Hepatocyte (in vitro differentiated cells): ENCODE measurements around the gene WDR86. TPM values are rescaled to one million over a fixed set of nuclear protein-coding genes. Genes with fewer than 3 reads are reported as not detected.

Experiments
- DNase-seq: peaks from one replicate; pipeline ENCODE4 v3.0.0-alpha.2; 2016; ENCODE audit warnings: low spot score
- H2AFZ ChIP-seq: fragments of 200-600 bp; sonication (generic); 2 replicates; pipeline ENCODE4 v1.6.0; 2016; ENCODE audit warnings: antibody characterized with exemption, mild to moderate bottlenecking
- H3K27ac ChIP-seq: fragments of 200-600 bp; sonication (generic); 2 replicates; pipeline ENCODE4 v1.5.1; 2016; ENCODE audit warnings: mild to moderate bottlenecking
- H3K27me3 ChIP-seq: fragments of 200-600 bp; sonication (generic); 2 replicates; pipeline ENCODE4 v1.6.1; 2016
- H3K36me3 ChIP-seq: fragments of 200-600 bp; sonication (generic); replicated peaks from 2 replicates; pipeline ENCODE4 v1.5.1; 2016; ENCODE audit warnings: low read depth; ENCODE audit not compliant: insufficient read depth
- H3K4me1 ChIP-seq: fragments of 200-600 bp; sonication (generic); 2 replicates; pipeline ENCODE4 v1.5.1; 2016; ENCODE audit warnings: mild to moderate bottlenecking, moderate library complexity; ENCODE audit not compliant: insufficient read depth
- H3K4me2 ChIP-seq: fragments of 200-600 bp; sonication (generic); 2 replicates; pipeline ENCODE4 v1.6.0; 2016
- H3K4me3 ChIP-seq: fragments of 200-600 bp; sonication (generic); 2 replicates; pipeline ENCODE4 v1.5.1; 2016; ENCODE audit warnings: mild to moderate bottlenecking
- H3K79me2 ChIP-seq: fragments of 200-600 bp; sonication (generic); 2 replicates; pipeline ENCODE4 v1.6.0; 2017; ENCODE audit warnings: mild to moderate bottlenecking
- H3K9me2 ChIP-seq: fragments of 200-600 bp; sonication (generic); replicated peaks from 2 replicates; pipeline ENCODE4 v1.6.0; 2017; ENCODE audit warnings: mild to moderate bottlenecking; ENCODE audit not compliant: insufficient read depth
- H3K9me3 ChIP-seq: fragments of 200-600 bp; sonication (generic); 2 replicates; pipeline ENCODE4 v1.5.1; 2016; ENCODE audit warnings: low read depth, mild to moderate bottlenecking
- H4K20me1 ChIP-seq: fragments of 200-600 bp; sonication (generic); 2 replicates; pipeline ENCODE4 v1.6.0; 2016; ENCODE audit warnings: mild to moderate bottlenecking; ENCODE audit not compliant: insufficient read depth, poor library complexity, severe bottlenecking
- CTCF ChIP-seq: fragments of 200-600 bp; sonication (generic); IDR thresholded peaks from 2 replicates; pipeline ENCODE4 v1.5.1; 2016; ENCODE audit warnings: antibody characterized with exemption, mild to moderate bottlenecking; ENCODE audit not compliant: poor library complexity
- EZH2 ChIP-seq: fragments of 200-600 bp; sonication (generic); IDR thresholded peaks from 2 replicates; pipeline ENCODE4 v1.6.1; 2016; ENCODE audit warnings: antibody characterized with exemption, mild to moderate bottlenecking, borderline replicate concordance
- EZH2phosphoT487 ChIP-seq: fragments of 200-600 bp; sonication (generic); IDR thresholded peaks from one replicate; pipeline ENCODE4 v1.6.1; 2018; ENCODE audit warnings: antibody characterized with exemption, mild to moderate bottlenecking, low read depth, moderate library complexity; ENCODE audit not compliant: unreplicated experiment, severe bottlenecking
- WGBS: methylation state at CpG from one replicate; pipeline ENCODE4 v1.1.6; 2016; ENCODE audit warnings: low lambda C conversion rate; ENCODE audit errors: missing lambda C conversion rate; 5-methylcytosine and 5-hydroxymethylcytosine counted together
- polyA plus RNA-seq: library from polyadenylated mRNA; unstranded; fragments of >200 nt; fragmentation: Nextera tagmentation; extraction: Ambion mirVana; gene quantifications from 2 replicates; pipeline ENCODE4 v1.2.1, GENCODE V29; 2016
- total RNA-seq: library from RNA; depleted of rRNA; stranded (reverse); fragments of >200 nt; gene quantifications from 2 replicates; pipeline ENCODE4 v1.2.3, GENCODE V29; 2014

The WDR86 gene
- total and polyA plus RNA-seq, 2 experiments from 2014 or later, result 10.6 to 12.4 TPM

DNA sequence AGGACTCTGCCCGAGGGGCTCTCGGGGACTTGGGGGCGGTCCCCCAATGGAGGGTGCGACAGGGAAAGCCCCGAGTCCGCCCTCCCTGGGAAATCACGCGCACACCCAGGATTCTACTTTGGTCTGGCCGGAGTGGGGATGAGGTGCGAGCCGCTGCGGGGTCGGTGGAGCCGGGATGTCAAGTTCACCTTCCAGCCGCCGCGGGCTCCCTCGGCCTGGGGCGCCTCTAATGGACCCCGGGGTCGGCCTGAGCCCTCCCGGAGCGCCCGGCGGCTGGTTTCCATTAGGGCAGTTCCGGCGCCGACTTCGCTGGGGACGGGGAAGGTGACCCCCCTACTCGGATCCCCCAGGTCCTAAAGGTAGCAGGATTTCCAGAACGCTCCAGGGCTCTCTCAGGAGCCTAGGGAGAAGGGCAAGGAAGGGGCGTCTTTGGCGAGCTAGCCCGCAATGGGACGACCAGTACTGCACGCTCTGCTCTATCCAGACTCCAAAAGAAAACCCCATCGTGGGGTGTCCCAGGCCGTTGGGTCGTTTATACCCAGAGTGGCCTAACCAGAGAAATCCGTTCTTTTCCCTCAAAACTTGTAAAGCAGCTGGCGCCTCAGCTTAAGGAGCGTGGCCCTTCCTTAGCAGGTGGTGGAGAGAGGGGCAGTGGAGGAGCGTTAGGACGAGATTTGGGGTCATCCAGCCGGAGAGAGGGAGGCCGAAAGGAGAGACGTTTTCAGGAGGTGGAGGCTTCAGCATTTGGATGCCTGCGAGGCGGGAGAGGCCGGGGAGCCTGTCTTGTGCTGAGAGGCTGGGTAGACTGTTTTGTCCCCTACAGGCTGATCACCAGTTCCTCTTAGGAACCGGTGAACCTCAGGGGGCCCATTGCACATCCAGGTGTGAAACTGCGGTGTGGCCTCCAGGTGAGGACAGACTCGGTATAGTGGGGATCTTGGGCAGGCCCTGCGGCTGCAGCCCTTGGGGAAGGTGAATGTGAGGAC, 860 bp upstream of the WDR86 start:
- 25% methylated on average over 46 of the region's 55 CpGs for WGBS
- peak overlapping the region; percentile 19 for H3K27ac ChIP-seq
- peak; percentile 68 for DNase-seq

GRCh38 chr7:151408839-151409666, 785 bp downstream of the WDR86 start:
- no peaks in the 10 kb centered on the region for H3K9me3 ChIP-seq
- peak overlapping the region; percentile 94 for H3K4me3 ChIP-seq
- WGBS, result 5% methylated on average over 34 of the region's 61 CpGs
- peak overlapping the region; percentile 89 for H2AFZ ChIP-seq
- no peak for TF ChIP-seq EZH2
- no peak for TF ChIP-seq CTCF
- TF ChIP-seq EZH2phosphoT487, result no peak
- peak; percentile 40 for DNase-seq
- peaks cover 38% of the 10 kb centered on the region for H3K27me3 ChIP-seq
- peak overlapping the region; percentile 98 for H3K4me2 ChIP-seq
- H3K4me1 ChIP-seq, result peaks cover 18% of the 10 kb centered on the region
- peak overlapping the region; percentile 46 for H3K27ac ChIP-seq
- H3K9me2 ChIP-seq, result no peaks in the 10 kb centered on the region
- no peaks in the 10 kb centered on the region for H3K36me3 ChIP-seq
- H4K20me1 ChIP-seq, result no peaks in the 10 kb centered on the region
- H3K79me2 ChIP-seq, result peaks cover 11% of the 10 kb centered on the region

More for the DNA sequence above, 860 bp upstream of the WDR86 start:
- Histone ChIP-seq H3K79me2 (peaks cover 11% of the 10 kb centered on the region), H3K9me3 (no peaks in the 10 kb centered on the region), H3K27me3 (peaks cover 38% of the 10 kb centered on the region), H3K4me1 (peaks cover 10% of the 10 kb centered on the region), H3K4me3 (peak overlapping the region; percentile 94), H4K20me1 (no peaks in the 10 kb centered on the region), H3K4me2 (peak overlapping the region; percentile 98), H2AFZ (peak overlapping the region; percentile 89), H3K9me2 (no peaks in the 10 kb centered on the region), H3K36me3 (no peaks in the 10 kb centered on the region)
- TF ChIP-seq CTCF (no peak), EZH2phosphoT487 (no peak), EZH2 (peak; percentile 19)

DNA sequence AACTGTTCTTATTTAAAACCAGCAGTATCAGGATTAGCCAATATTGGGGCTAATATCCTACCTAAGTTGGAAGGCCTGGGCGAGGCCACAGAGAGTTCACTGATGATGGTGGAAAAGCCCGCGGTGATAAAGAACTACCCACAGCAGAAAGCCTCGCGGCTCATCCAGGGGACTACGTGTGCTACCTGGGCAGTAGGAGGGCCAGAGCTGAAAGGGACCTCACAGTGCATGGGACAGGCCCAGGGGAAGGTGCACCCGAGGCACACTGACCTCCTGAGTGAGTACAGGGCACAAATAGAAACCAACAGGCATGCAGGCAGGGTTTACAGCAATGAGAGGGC, 1.4 kb downstream of the WDR86 start:
- Histone ChIP-seq H3K9me3 (no peaks in the 10 kb centered on the region), H4K20me1 (no peaks in the 10 kb centered on the region), H3K9me2 (no peaks in the 10 kb centered on the region), H3K79me2 (peaks cover 11% of the 10 kb centered on the region), H3K36me3 (no peaks in the 10 kb centered on the region), H3K4me2 (peak overlapping the region; percentile 98), H3K27me3 (peaks cover 38% of the 10 kb centered on the region), H3K4me1 (peaks cover 24% of the 10 kb centered on the region), H3K27ac (peak overlapping the region; percentile 46), H2AFZ (peak overlapping the region; percentile 52), H3K4me3 (peak overlapping the region; percentile 94)
- TF ChIP-seq CTCF (no peak), EZH2 (no peak), EZH2phosphoT487 (no peak)
- 65% methylated on average over 7 of the region's 7 CpGs for WGBS
- DNase-seq, result no peak
